Ammon's horn (tissue), 1 donor: Measurements from ENCODE around the gene RUNX1.
"Not testable (repeated sequence)": the region's sequence is repeated elsewhere in the genome, so short reads cannot be mapped to it uniquely, and the experiment has no call there.

Experiments
- DNase-seq: peaks from one replicate; pipeline ENCODE4 v3.0.0-alpha.2; 2016; ENCODE audit warnings: low spot score

Gene RUNX1

DNA sequence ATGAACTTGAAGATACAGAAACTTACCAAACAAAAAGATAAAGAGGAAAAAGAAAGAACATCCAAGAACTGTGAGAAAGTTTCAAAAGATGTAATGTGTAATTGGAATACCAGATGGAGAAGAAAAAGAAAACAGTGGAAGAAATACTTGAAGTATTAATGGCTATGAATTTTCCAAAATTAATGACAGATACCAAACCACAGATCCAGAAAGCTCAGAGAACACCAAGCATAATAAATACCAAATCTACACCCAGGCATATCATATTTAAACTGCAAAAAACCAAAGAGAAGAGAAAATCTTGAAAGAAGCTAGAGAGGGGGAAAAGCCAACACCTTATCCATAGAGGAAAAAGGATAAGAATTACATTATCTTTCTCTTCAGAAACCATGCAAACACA is 243.9 kb downstream of the RUNX1 start:
- no peak for DNase-seq

- not testable (repeated sequence) for DNase-seq
Measured at GRCh38 chr21:34804584-34804983, 244.5 kb downstream of the RUNX1 start.

DNA sequence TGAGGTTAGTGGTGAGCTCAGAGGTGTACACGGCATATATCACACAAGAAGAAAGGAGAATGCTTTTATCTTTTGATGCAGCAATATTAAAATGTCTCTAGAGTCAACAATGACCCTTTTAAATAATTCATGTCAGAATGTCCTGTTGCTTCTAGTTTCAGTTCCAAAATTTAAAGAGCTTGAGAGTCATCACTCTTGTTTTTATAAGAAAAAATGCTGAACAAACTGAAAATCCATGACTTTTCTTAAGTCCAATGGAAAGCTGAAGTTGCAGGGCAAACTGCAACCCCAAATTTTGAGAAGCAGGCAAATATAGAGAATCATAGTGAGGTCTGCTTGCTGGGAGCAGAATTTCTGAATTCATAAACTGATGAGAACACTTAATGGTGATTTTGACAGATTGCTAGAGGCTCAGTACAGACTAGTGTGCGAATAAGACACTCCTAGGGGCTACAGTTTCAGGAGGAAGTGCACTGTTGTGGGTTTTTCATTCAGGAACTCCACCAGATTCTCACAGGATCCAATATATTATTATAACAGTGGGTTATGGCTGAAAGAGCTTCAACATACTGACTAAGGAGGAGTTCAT is 245.2 kb downstream of the RUNX1 start:
- no peak for DNase-seq

GRCh38 chr21:34802180-34802899 is 246.8 kb downstream of the RUNX1 start:
- DNase-seq = no peak

- no peak for DNase-seq
Measured at GRCh38 chr21:34801519-34802132, 247.5 kb downstream of the RUNX1 start.

GRCh38 chr21:34800797-34801518 is 248.1 kb downstream of the RUNX1 start:
- DNase-seq = no peak

DNA sequence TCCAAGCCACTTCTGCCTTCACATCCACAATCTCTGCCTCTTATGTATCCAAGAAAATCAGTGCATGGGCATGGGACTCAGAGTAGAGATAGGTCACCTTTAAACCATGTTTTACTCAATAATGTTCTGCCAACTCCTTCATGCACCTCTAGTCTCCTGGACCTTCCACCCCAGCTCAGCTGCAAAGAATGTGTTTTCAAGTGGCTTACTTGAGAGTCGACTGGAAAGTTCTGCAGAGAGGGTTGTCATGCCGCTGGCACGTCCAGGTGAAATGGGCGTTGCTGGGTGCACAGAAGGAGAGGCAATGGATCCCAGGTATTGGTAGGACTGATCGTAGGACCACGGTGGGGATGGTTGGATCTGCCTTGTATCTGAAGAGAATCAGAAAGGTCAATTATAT is 250.0 kb downstream of the RUNX1 start:
- no peak for DNase-seq

DNA sequence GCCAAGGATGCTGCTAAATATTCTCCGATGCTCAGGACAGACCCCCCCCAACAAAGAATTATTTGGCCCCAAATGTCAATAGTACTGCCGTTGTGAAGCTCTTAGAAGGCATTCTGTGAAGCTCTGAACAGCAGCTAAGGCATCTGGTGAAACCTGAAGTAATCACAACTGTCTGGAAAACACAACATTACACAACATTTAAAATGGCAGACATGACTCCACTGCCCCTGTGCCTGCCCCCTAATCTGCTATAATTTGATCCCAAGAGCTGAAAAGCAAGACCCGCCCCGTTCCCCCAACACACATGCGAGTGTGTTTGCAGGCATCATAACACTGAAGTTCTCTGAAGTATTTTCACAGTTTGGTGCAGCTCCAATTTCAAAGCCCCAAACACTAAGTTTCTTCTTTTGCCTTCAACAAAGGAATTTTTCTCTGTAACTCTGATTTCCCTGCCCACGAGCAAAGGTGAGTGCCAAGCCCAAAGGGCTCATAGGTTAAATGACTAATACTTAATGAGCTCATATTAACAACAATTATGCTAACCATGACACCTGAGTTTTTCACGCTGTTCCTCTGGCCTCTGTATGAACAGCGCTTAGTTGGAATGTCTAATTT is 251.1 kb downstream of the RUNX1 start:
- DNase-seq = no peak

DNA sequence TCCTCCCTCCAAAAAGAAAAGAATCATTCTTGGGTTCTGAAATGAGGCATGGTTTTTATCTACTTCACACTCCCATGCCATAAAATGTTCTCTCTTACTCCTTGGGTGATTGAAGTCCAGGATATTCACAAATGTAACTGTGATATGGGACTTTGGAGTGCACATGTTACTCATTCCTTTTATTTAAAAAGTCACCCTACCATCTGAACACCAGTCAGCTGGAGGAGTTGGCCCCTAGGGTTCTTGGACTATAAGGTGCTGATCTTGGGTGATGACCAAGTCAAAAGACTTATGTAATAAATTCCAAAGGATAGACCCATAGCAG is 251.9 kb downstream of the RUNX1 start:
- no peak for DNase-seq

DNA sequence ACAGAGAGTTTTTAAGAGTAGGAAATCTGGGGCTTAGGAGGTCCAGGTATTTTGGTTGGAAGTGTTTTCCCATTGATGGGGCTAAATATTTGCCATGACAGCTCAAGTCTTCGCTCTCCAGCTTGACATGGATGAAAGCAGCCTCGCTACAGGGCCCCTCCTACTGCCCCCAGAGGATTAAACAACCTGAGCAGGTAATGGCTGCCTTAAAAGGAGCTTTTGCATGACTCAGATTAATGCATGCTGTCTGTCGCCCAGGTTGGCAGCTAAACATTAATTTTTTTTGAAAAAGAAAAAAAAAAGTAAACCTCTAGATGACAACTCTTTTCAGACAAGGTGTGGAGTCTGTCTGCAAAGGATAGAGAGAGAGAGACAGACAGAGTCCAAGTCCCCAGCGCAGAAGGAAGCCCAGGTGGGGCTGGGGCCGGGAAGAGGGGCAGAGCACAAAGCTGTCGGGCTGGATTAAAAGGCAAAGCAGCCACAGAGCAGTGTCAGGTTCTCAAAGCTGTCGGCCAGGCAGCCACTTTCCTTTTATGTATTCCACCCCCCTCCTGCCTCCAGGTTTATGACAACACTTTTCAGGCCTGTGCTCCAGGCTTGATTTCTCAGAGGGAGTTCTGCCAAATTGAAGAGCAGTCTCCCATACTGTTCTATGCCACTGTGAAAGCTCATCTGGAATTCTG is 252.4 kb downstream of the RUNX1 start:
- DNase-seq = no peak

- no peak for DNase-seq
Measured at GRCh38 chr21:34795548-34796180, 253.4 kb downstream of the RUNX1 start.

GRCh38 chr21:34795175-34795547 is 253.9 kb downstream of the RUNX1 start:
- peak; percentile 19 for DNase-seq

GRCh38 chr21:34794686-34795085 is 254.4 kb downstream of the RUNX1 start:
- no peak for DNase-seq

DNA sequence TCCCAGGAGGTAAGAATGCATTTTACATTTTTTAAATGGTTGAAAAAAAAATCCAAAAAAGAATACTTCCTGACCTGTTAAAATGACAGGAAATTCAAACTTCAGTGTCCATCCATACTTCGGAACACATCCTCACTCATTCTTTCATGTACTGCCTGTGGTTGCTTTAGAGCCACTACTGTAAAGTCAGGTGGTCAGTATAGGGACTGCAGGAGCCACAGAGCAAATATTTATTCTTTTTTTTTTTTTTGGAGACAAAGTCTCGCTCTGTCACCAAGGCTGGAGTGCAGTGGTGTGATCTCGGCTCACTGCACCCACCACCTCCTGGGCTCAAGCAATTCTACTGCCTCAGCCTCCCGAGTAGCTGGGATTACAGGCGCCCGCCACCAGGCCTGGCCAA is 255.6 kb downstream of the RUNX1 start:
- no peak for DNase-seq

DNA sequence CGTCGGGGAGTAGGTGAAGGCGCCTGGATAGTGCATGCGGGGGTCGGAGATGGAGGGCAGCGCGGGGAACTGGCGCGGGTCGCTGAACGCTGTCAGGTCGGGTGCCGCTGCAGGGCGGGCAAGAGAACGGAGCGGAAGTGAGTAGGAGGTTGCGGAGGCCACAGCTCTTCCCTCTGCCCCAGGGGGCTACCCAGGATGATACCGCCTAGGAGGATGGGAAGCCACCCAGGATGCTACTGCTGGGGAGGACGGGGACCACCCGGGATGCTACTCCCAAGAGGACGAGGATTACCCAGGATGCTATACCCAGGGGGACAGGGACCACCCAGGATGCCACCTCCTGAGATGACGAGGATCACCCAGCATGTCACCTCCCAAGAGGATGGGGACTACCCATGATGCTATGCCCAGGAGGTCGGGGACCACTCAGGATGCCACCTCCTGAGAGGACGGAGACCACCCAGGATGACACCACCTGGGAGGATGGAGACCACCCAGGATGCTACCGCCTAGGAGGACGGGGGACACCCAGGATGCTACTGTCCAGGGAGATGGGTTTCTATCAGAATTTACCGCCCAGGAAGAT is 256.5 kb downstream of the RUNX1 start:
- DNase-seq = no peak

DNA sequence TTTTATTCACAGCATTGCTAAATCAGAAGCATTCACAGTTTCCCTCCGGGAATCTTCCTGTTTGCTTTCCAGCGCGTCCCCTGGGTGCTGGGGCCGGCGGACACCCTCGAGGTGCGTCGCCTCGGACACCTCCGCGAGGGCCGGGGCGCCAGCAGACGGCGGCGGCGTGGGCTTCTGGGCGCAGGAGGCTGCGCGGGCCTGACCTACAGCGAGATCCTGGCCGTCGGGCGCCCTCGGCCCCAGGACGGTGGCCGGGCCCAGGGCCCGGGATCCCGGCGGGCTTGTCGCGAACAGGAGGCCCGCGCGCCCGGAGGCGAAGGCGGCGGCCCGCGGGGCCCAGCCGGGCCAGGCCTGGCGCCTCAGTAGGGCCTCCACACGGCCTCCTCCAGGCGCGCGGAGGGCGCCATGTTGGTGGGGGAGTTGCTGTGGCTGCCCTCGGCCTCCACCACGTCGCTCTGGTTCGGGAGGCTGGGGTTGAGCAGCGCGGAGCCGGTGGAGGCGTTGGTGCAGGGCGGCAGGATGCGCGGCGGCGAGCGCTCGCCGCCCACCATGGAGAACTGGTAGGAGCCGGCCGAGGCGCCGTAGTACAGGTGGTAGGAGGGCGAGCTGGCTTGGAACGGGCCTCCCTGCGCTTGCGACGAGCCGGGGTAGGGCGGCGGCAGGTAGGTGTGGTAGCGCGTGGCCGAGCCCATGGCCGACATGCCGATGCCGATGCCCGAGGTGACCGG is 257.2 kb downstream of the RUNX1 start:
- DNase-seq = no peak

- DNase-seq = no peak
Measured at GRCh38 chr21:34790834-34791233, 258.3 kb downstream of the RUNX1 start.

DNA sequence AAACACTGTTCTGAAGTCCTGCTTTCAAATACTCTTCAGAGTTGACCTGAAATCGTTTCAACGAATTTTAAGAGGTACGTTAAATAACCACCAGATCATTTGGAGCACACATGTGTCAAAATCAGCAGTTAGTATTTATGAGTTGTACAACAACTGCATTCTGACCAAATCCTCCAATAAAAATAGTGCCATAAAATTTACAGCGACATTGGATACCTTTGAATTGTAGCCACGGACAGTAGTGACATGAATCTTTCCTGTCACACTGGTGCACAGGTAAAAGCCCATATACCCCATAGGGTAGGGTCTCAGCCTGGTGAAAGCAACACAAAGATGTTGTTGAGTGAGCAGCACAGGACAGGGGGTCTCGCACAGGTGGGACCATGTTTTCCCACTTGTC is 258.8 kb downstream of the RUNX1 start:
- DNase-seq = no peak

DNA sequence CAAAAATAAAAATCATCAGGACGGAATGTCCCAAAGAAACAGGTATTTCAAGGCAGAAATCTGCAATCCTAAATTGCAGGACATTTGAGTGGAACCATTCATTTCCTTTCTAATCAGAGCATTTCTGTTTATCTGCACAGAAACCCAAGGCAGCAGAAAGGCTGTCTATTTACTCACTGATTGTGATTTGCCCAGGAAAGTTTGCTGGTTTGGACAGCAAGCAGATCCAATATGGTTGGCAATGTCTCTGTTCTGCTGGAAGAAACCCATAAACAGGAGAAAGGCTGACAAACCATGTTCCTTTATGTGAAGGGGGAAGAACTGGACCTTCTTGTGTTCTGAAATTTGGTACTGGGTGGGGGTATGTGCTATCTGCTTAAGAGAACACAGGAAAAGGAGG is 260.2 kb downstream of the RUNX1 start:
- no peak for DNase-seq

DNA sequence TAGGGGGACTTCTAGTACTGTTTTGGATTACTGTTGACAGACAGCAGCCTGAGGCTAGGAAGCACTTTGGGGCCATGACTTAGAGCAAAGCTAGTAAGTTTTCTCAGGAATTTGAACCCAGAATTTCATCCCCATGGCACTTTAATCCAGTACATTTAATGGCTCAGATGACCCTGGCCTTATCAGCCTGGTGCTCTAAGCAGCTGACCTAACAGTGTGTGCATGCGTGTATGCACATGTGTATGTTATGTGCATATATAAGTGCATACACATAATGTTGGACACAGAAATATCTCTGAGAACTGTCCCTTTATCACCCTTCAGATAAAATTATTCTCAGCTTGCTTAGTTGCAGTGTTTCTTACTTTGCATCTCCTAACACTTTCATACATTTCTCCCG is 265.3 kb downstream of the RUNX1 start:
- no peak for DNase-seq
